ENCODE data around the gene GSKIP.

The GSKIP gene

DNA sequence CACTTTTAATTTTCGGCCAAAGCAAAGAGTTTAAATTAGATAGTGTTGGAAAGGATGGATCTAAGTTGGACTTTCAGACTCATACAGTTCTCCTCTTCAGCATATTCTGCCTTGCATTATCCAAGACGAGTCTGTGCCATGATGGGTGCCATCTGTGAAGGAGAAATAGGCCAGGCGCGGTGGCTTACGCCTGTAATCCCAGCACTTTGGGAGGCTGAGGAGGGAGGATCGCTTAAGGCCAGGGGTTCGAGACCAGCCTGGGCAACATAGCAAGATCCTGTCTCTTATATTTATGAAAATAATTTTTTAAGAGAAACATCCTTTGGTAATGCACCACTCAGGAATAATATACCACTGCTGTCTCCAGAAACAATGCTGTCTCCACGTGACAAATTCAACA lies 35.1 kb downstream of the GSKIP start:
- TF ChIP-seq ZBTB20 (tag by site-specific recombination; IDR thresholded peaks at IDR 0.05): no peak
- TF ChIP-seq IKZF3 (tag by site-specific recombination; IDR thresholded peaks at IDR 0.05): no peak
- TF ChIP-seq, protein P1, sequence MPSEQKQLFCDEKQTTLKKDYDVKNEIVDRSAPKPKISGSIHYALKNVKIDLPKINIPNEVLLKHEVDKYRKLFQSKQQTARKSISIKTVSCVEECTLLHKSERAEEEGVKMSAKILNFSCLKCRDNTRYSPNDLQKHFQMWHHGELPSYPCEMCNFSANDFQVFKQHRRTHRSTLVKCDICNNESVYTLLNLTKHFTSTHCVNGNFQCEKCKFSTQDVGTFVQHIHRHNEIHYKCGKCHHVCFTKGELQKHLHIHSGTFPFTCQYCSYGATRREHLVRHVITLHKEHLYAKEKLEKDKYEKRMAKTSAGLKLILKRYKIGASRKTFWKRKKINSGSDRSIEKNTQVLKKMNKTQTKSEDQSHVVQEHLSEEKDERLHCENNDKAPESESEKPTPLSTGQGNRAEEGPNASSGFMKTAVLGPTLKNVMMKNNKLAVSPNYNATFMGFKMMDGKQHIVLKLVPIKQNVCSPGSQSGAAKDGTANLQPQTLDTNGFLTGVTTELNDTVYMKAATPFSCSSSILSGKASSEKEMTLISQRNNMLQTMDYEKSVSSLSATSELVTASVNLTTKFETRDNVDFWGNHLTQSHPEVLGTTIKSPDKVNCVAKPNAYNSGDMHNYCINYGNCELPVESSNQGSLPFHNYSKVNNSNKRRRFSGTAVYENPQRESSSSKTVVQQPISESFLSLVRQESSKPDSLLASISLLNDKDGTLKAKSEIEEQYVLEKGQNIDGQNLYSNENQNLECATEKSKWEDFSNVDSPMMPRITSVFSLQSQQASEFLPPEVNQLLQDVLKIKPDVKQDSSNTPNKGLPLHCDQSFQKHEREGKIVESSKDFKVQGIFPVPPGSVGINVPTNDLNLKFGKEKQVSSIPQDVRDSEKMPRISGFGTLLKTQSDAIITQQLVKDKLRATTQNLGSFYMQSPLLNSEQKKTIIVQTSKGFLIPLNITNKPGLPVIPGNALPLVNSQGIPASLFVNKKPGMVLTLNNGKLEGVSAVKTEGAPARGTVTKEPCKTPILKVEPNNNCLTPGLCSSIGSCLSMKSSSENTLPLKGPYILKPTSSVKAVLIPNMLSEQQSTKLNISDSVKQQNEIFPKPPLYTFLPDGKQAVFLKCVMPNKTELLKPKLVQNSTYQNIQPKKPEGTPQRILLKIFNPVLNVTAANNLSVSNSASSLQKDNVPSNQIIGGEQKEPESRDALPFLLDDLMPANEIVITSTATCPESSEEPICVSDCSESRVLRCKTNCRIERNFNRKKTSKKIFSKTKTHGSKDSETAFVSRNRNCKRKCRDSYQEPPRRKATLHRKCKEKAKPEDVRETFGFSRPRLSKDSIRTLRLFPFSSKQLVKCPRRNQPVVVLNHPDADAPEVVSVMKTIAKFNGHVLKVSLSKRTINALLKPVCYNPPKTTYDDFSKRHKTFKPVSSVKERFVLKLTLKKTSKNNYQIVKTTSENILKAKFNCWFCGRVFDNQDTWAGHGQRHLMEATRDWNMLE (tag by site-specific recombination; conservative IDR thresholded peaks at IDR 0.05; ENCODE audit: low read depth): no peak
- TF ChIP-seq ZNF391 (tag by site-specific recombination; IDR thresholded peaks at IDR 0.05; ENCODE audit: borderline replicate concordance, low read depth): no peak
- TF ChIP-seq RBAK (tag by site-specific recombination; IDR thresholded peaks at IDR 0.05): no peak
- TF ChIP-seq, protein P2, sequence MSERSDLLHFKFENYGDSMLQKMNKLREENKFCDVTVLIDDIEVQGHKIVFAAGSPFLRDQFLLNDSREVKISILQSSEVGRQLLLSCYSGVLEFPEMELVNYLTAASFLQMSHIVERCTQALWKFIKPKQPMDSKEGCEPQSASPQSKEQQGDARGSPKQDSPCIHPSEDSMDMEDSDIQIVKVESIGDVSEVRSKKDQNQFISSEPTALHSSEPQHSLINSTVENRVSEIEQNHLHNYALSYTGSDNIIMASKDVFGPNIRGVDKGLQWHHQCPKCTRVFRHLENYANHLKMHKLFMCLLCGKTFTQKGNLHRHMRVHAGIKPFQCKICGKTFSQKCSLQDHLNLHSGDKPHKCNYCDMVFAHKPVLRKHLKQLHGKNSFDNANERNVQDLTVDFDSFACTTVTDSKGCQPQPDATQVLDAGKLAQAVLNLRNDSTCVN (tag by site-specific recombination; optimal IDR thresholded peaks at IDR 0.05): no peak
- no peak for TF ChIP-seq ZNF23 (tag by site-specific recombination; IDR thresholded peaks at IDR 0.05; ENCODE audit: borderline replicate concordance)
- TF ChIP-seq PRDM10 (tag by site-specific recombination; IDR thresholded peaks at IDR 0.05): no peak
- no peak for TF ChIP-seq ZNF548 (tag by site-specific recombination; IDR thresholded peaks at IDR 0.05)
- TF ChIP-seq AEBP2 (tag by site-specific recombination; IDR thresholded peaks at IDR 0.05; ENCODE audit: borderline replicate concordance): no peak
- TF ChIP-seq TRIM28 (IDR thresholded peaks at IDR 0.05; ENCODE audit: borderline replicate concordance, low read length): no peak
- no peak for TF ChIP-seq ZNF785 (tag by site-specific recombination; IDR thresholded peaks at IDR 0.05)
- TF ChIP-seq BCL11A (tag by site-specific recombination; IDR thresholded peaks at IDR 0.05; ENCODE audit: low read depth): no peak
- TF ChIP-seq ZFP37 (tag by site-specific recombination; IDR thresholded peaks at IDR 0.05): no peak
- no peak for TF ChIP-seq KLF1 (tag by site-specific recombination; IDR thresholded peaks at IDR 0.05)
- TF ChIP-seq ZBTB44 (tag by site-specific recombination; IDR thresholded peaks at IDR 0.05): no peak
- TF ChIP-seq, protein P3, sequence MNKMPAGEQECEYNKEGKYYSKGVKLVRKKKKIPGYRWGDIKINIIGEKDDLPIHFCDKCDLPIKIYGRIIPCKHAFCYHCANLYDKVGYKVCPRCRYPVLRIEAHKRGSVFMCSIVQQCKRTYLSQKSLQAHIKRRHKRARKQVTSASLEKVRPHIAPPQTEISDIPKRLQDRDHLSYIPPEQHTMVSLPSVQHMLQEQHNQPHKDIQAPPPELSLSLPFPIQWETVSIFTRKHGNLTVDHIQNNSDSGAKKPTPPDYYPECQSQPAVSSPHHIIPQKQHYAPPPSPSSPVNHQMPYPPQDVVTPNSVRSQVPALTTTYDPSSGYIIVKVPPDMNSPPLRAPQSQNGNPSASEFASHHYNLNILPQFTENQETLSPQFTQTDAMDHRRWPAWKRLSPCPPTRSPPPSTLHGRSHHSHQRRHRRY (tag by site-specific recombination; IDR thresholded peaks at IDR 0.05): no peak
- POLR2A ChIA-PET: no interaction called here
- no peaks in the 10 kb centered on the region for H3K4me1 ChIP-seq (ENCODE audit: control insufficient read depth, insufficient read depth, low read length)
- no peak overlapping the region for H3K27ac ChIP-seq (ENCODE audit: extremely low read depth, low read depth, low read length)
- no peaks in the 10 kb centered on the region for H3K9me3 ChIP-seq (ENCODE audit: control insufficient read depth, insufficient read depth, low read depth, low read length)
- H3K36me3 ChIP-seq (ENCODE audit: control insufficient read depth in 2 of 2, insufficient read depth in 1 of 2, low read length in 2 of 2): no peaks in the 10 kb centered on the region
- CTCF ChIA-PET: no interaction called here
- H3K4me3 ChIP-seq (ENCODE audit: low read depth, low read length): no peak overlapping the region
